Sigmoid colon (tissue), 7 donors: ENCODE results near the gene SYNPO2. TPM values are rescaled to one million over a fixed set of nuclear protein-coding genes. Genes with fewer than 3 reads are reported as not detected.

Experiments used
- DNase-seq: peaks from one replicate; pipeline ENCODE4 v3.0.0-alpha.2; 2019
- H3K27ac ChIP-seq, 4 donors: fragments of 200-600 bp; sonication (generic); one replicate each; pipeline ENCODE4 v1.5.1; 2016 to 2019; ENCODE audit warnings: mild to moderate bottlenecking in 1 of 4
- H3K27me3 ChIP-seq, 3 donors: fragments of 200-600 bp; sonication (generic); one replicate each; pipeline ENCODE4 v1.5.1; 2019; ENCODE audit warnings: mild to moderate bottlenecking in 1 of 3
- H3K36me3 ChIP-seq, 4 donors: fragments of 200-600 bp; sonication (generic); one replicate each; pipeline ENCODE4 v1.5.1; 2016 to 2019
- H3K4me1 ChIP-seq, 4 donors: fragments of 200-600 bp; sonication (generic); one replicate each; pipeline ENCODE4 v1.5.1; 2017 to 2019
- H3K4me3 ChIP-seq, 4 donors: fragments of 200-600 bp; sonication (generic); one replicate each; pipeline ENCODE4 v1.5.1; 2017 to 2019; ENCODE audit warnings: mild to moderate bottlenecking in 2 of 4, moderate library complexity in 1 of 4
- H3K9me3 ChIP-seq, 4 donors: fragments of 200-600 bp in 3 of 4; sonication (generic) in 3 of 4; one replicate each; pipeline versions ENCODE4 v1.5.1 to v1.6.1; 2013 to 2019
- CTCF ChIP-seq, 4 experiments: fragments of 450-650 bp in 3 of 4; fragments of 200-600 bp in 1 of 4; IDR thresholded peaks; one replicate each; pipeline ENCODE4 v1.5.1; 2016 to 2019; ENCODE audit warnings: antibody characterized with exemption in 4 of 4, mild to moderate bottlenecking in 3 of 4, moderate library complexity in 2 of 4
- EP300 ChIP-seq, 4 donors: sonication (generic); formaldehyde crosslinking; IDR thresholded peaks; one replicate each; pipeline ENCODE4 v1.6.1; 2017; ENCODE audit warnings: antibody characterized with exemption in 4 of 4
- POLR2A ChIP-seq, 2 donors: fragments of 450-650 bp; IDR thresholded peaks; one replicate each; pipeline ENCODE4 v1.6.1; 2016; ENCODE audit warnings: antibody characterized with exemption in 2 of 2, mild to moderate bottlenecking in 2 of 2, moderate library complexity in 2 of 2
- POLR2AphosphoS5 ChIP-seq, 4 donors: sonication (generic); formaldehyde crosslinking; IDR thresholded peaks; one replicate each; pipeline ENCODE4 v1.6.1; 2017; ENCODE audit warnings: antibody characterized with exemption in 4 of 4
- WGBS, 2 donors: extraction: QIAGEN DNeasy Blood & Tissue Kit; methylation state at CpG; one replicate each; pipeline ENCODE4 v1.1.7; 2013; 5-methylcytosine and 5-hydroxymethylcytosine counted together
- intact Hi-C: fragments of 100-400 bp; cut with DNase I; formaldehyde crosslinking; loops from one replicate; pipeline ENCODE4 v1.15.1; 2023
- polyA plus RNA-seq, 3 donors: library from polyadenylated mRNA; stranded (reverse); fragments of 200-250 nt; gene quantifications; one replicate each; pipeline ENCODE4 v1.2.3, GENCODE V29; 2013
- total RNA-seq, 4 donors: library from RNA; depleted of rRNA; stranded (reverse); fragments of >200 nt; gene quantifications; one replicate each; pipeline ENCODE4 v1.1.0, GENCODE V29; 2016
- donor health status: healthy with polysubstance abuse.
- donor health status: Bipolar disorder and iron deficiency.
- donor health status: healthy.

Gene SYNPO2
- total and polyA plus RNA-seq, 7 donors: 2.1 to 1,591 (median 611) TPM

GRCh38 chr4:119068529-119068962 lies 179.9 kb downstream of the SYNPO2 start:
- H3K9me3 ChIP-seq: peaks cover 0 to 1% (median 0%) of the 10 kb centered on the region in 4 donors
- H3K4me1 ChIP-seq: peaks cover 0 to 16% (median 15%) of the 10 kb centered on the region in 4 donors
- H3K27me3 ChIP-seq: no peaks in the 10 kb centered on the region
- intact Hi-C loops: no loop called here
- peaks cover 0 to 10% (median 0%) of the 10 kb centered on the region in 4 donors for H3K36me3 ChIP-seq
- TF ChIP-seq POLR2A (IDR thresholded peaks at IDR 0.05): no peak
- peak; percentile 55 to 77 (median 76) for TF ChIP-seq POLR2AphosphoS5 (IDR thresholded peaks at IDR 0.05)
- TF ChIP-seq EP300 (IDR thresholded peaks at IDR 0.05): peak; percentile 25 to 92 (median 58)
- no peak for TF ChIP-seq CTCF (IDR thresholded peaks at IDR 0.05)
- no peak overlapping the region for H3K4me3 ChIP-seq
- H3K27ac ChIP-seq: peak overlapping the region in 3 of 4 donors; percentile 46 to 67 (median 53)
- no peak for DNase-seq
- 9 to 38% methylated on average over 3 of the region's 3 CpGs for WGBS, 2 donors

GRCh38 chr4:119070301-119070700 lies 181.6 kb downstream of the SYNPO2 start:
- TF ChIP-seq EP300 (IDR thresholded peaks at IDR 0.05): no peak
- no peak for TF ChIP-seq CTCF (IDR thresholded peaks at IDR 0.05)
- no peak for TF ChIP-seq POLR2A (IDR thresholded peaks at IDR 0.05)
- TF ChIP-seq POLR2AphosphoS5 (IDR thresholded peaks at IDR 0.05): no peak
- H3K27ac ChIP-seq: no peak overlapping the region
- peaks cover 0 to 16% (median 15%) of the 10 kb centered on the region in 4 donors for H3K4me1 ChIP-seq
- H3K36me3 ChIP-seq: peaks cover 0 to 10% (median 0%) of the 10 kb centered on the region in 4 donors
- peaks cover 0 to 3% (median 0%) of the 10 kb centered on the region in 4 donors for H3K9me3 ChIP-seq
- WGBS, 2 donors: 87 to 88% methylated on average over 4 of the region's 4 CpGs
- H3K27me3 ChIP-seq: no peaks in the 10 kb centered on the region
- no peak for DNase-seq
- intact Hi-C loops: no loop called here
- H3K4me3 ChIP-seq: no peak overlapping the region

- intact Hi-C loops: no loop called here
- no peak for TF ChIP-seq POLR2AphosphoS5 (IDR thresholded peaks at IDR 0.05)
- no peak for TF ChIP-seq CTCF (IDR thresholded peaks at IDR 0.05)
- TF ChIP-seq EP300 (IDR thresholded peaks at IDR 0.05): no peak
- TF ChIP-seq POLR2A (IDR thresholded peaks at IDR 0.05): no peak
- Histone ChIP-seq H3K4me3 (no peak overlapping the region), H3K36me3 (no peaks in the 10 kb centered on the region), H3K9me3 (peaks cover 0 to 2% (median 0%) of the 10 kb centered on the region in 4 donors), H3K4me1 (no peaks in the 10 kb centered on the region), H3K27me3 (no peaks in the 10 kb centered on the region), H3K27ac (no peak overlapping the region)
- no peak for DNase-seq
- 16 to 69% methylated on average over 2 of the region's 2 CpGs for WGBS, 2 donors
Measured at GRCh38 chr4:119080721-119081541, 192.3 kb downstream of the SYNPO2 start.

- H3K27ac ChIP-seq: no peak overlapping the region
- no peaks in the 10 kb centered on the region for H3K4me1 ChIP-seq
- TF ChIP-seq POLR2A (IDR thresholded peaks at IDR 0.05): no peak
- no peak for TF ChIP-seq POLR2AphosphoS5 (IDR thresholded peaks at IDR 0.05)
- no peak for TF ChIP-seq CTCF (IDR thresholded peaks at IDR 0.05)
- no peak for TF ChIP-seq EP300 (IDR thresholded peaks at IDR 0.05)
- no peaks in the 10 kb centered on the region for H3K36me3 ChIP-seq
- H3K4me3 ChIP-seq: no peak overlapping the region
- DNase-seq: no peak
- H3K27me3 ChIP-seq: no peaks in the 10 kb centered on the region
- intact Hi-C loops: no loop called here
- WGBS, 2 donors: 17 to 49% methylated on average over 1 of the region's 1 CpG
- peaks cover 0 to 2% (median 0%) of the 10 kb centered on the region in 4 donors for H3K9me3 ChIP-seq
Measured at GRCh38 chr4:119081542-119081859, 192.8 kb downstream of the SYNPO2 start.
